Measurements from ENCODE around the gene FHIT. TPM values are rescaled to one million over a fixed set of nuclear protein-coding genes. Genes with fewer than 3 reads are reported as not detected.

The FHIT gene
- total and polyA plus RNA-seq, 4 donors = 2.1 to 14.7 (median 6.6) TPM

- H3K9ac ChIP-seq (ENCODE audit: low read depth in 1 of 2, low read length in 2 of 2) = no peak overlapping the region
- TF ChIP-seq RXRA (IDR thresholded peaks at IDR 0.05) (no peak), HNF4G (IDR thresholded peaks at IDR 0.05) (no peak), TAF1 (conservative IDR thresholded peaks at IDR 0.05) (no peak), ATF3 (IDR thresholded peaks at IDR 0.05) (no peak), EGR1 (IDR thresholded peaks at IDR 0.05; ENCODE audit: low read depth in 2 of 2) (no peak), MAX (IDR thresholded peaks at IDR 0.05) (no peak), RAD21 (IDR thresholded peaks at IDR 0.05) (no peak)
- H3K27me3 ChIP-seq (ENCODE audit: control insufficient read depth in 4 of 4, insufficient read depth in 4 of 4, low read length in 3 of 4) = no peaks in the 10 kb centered on the region
- no peaks in the 10 kb centered on the region for H3K4me1 ChIP-seq (ENCODE audit: control insufficient read depth in 4 of 4, insufficient read depth in 4 of 4, low read length in 3 of 4)
- no peak for DNase-seq (ENCODE audit: low spot score)
- WGBS = 83% methylated on average over 4 of the region's 4 CpGs
- H3K4me3 ChIP-seq (ENCODE audit: low read depth in 1 of 3, low read length in 3 of 3) = no peak overlapping the region
- no peaks in the 10 kb centered on the region for H3K9me3 ChIP-seq (ENCODE audit: control insufficient read depth in 4 of 4, low read length in 3 of 4)
- no peaks in the 10 kb centered on the region for H3K36me3 ChIP-seq (ENCODE audit: control insufficient read depth in 4 of 4, insufficient read depth in 3 of 4, low read depth in 1 of 4, low read length in 3 of 4)
- H3K27ac ChIP-seq (ENCODE audit: low read depth in 1 of 2, low read length in 2 of 2) = no peak overlapping the region
These were observed 1499.6 kb downstream of the FHIT start for GRCh38 chr3:59751606-59752005.

GRCh38 chr3:59750391-59750790 lies 1500.9 kb downstream of the FHIT start:
- no peak overlapping the region for H3K27ac ChIP-seq (ENCODE audit: low read depth in 1 of 2, low read length in 2 of 2)
- no peaks in the 10 kb centered on the region for H3K36me3 ChIP-seq (ENCODE audit: control insufficient read depth in 4 of 4, insufficient read depth in 3 of 4, low read depth in 1 of 4, low read length in 3 of 4)
- DNase-seq (ENCODE audit: low spot score) = no peak
- no peaks in the 10 kb centered on the region for H3K27me3 ChIP-seq (ENCODE audit: control insufficient read depth in 4 of 4, insufficient read depth in 4 of 4, low read length in 3 of 4)
- TF ChIP-seq FOXA1 (IDR thresholded peaks at IDR 0.05) = no peak
- TF ChIP-seq RXRA (IDR thresholded peaks at IDR 0.05) = no peak
- TF ChIP-seq CTCF (IDR thresholded peaks at IDR 0.05; ENCODE audit: low read depth, low read length, missing input control) = no peak
- TF ChIP-seq GABPA (IDR thresholded peaks at IDR 0.05 in 1 of 2, conservative IDR thresholded peaks at IDR 0.05 in 1 of 2) = no peak
- TF ChIP-seq FOXA2 (IDR thresholded peaks at IDR 0.05) = no peak
- no peak for TF ChIP-seq ATF3 (IDR thresholded peaks at IDR 0.05)
- TF ChIP-seq SP1 (IDR thresholded peaks at IDR 0.05) = no peak
- no peak for TF ChIP-seq TAF1 (conservative IDR thresholded peaks at IDR 0.05)
- no peak for TF ChIP-seq YY1 (IDR thresholded peaks at IDR 0.05)
- TF ChIP-seq JUND (IDR thresholded peaks at IDR 0.05) = no peak
- no peak for TF ChIP-seq HNF4G (IDR thresholded peaks at IDR 0.05)
- TF ChIP-seq ZBTB33 (IDR thresholded peaks at IDR 0.05) = no peak
- TF ChIP-seq MAX (IDR thresholded peaks at IDR 0.05) = no peak
- no peak overlapping the region for H3K4me3 ChIP-seq (ENCODE audit: low read depth in 1 of 3, low read length in 3 of 3)
- WGBS = 79% methylated on average over 1 of the region's 1 CpG
- no peaks in the 10 kb centered on the region for H3K4me1 ChIP-seq (ENCODE audit: control insufficient read depth in 4 of 4, insufficient read depth in 4 of 4, low read length in 3 of 4)
- no peaks in the 10 kb centered on the region for H3K9me3 ChIP-seq (ENCODE audit: control insufficient read depth in 4 of 4, low read length in 3 of 4)
- no peak overlapping the region for H3K9ac ChIP-seq (ENCODE audit: low read depth in 1 of 2, low read length in 2 of 2)

All from liver (tissue), 9 donors.